H9 (cell line): Measurements from ENCODE around the gene GLRA3. TPM values are rescaled to one million over a fixed set of nuclear protein-coding genes. Genes with fewer than 3 reads are reported as not detected.

Experiments used
- DNase-seq: peaks from one replicate; pipeline ENCODE4 v3.0.0-alpha.2; 2017
- H2AFZ ChIP-seq: one replicate; pipeline ENCODE4 v1.6.1; 2013; ENCODE audit warnings: mild to moderate bottlenecking, low read length, control low read depth, moderate library complexity
- H2AK5ac ChIP-seq: 2 replicates; pipeline ENCODE4 v1.6.1; 2013; ENCODE audit warnings: low read length, control low read depth, mixed read lengths; ENCODE audit not compliant: insufficient read length
- H2BK120ac ChIP-seq: one replicate; pipeline ENCODE4 v1.6.1; 2013; ENCODE audit warnings: low read depth, mild to moderate bottlenecking, low read length, control low read depth, inconsistent platforms; ENCODE audit not compliant: poor library complexity, severe bottlenecking
- H2BK12ac ChIP-seq: 2 replicates; pipeline ENCODE4 v1.6.1; 2013; ENCODE audit warnings: low read length, control low read depth, mixed read lengths, low read depth; ENCODE audit not compliant: insufficient read length
- H2BK15ac ChIP-seq: 2 replicates; pipeline ENCODE4 v1.6.1; 2013; ENCODE audit warnings: low read depth, low read length, control low read depth
- H2BK20ac ChIP-seq: one replicate; pipeline ENCODE4 v1.6.1; 2013; ENCODE audit warnings: low read depth, mild to moderate bottlenecking, low read length, control low read depth, inconsistent platforms; ENCODE audit not compliant: poor library complexity, severe bottlenecking
- H2BK5ac ChIP-seq: 2 replicates; pipeline ENCODE4 v1.6.1; 2013; ENCODE audit warnings: low read length, control low read depth, mixed read lengths; ENCODE audit not compliant: insufficient read length
- H3K14ac ChIP-seq: 2 replicates; pipeline ENCODE4 v1.6.1; 2013; ENCODE audit warnings: low read length, control low read depth; ENCODE audit not compliant: insufficient read depth
- H3K18ac ChIP-seq: 2 replicates; pipeline ENCODE4 v1.6.1; 2013; ENCODE audit warnings: low read depth, mild to moderate bottlenecking, mixed read lengths, low read length, control low read depth; ENCODE audit not compliant: insufficient read length
- H3K23ac ChIP-seq: 2 replicates; pipeline ENCODE4 v1.6.1; 2013; ENCODE audit warnings: low read length, control low read depth, mixed read lengths, low read depth; ENCODE audit not compliant: insufficient read length
- H3K23me2 ChIP-seq: 2 replicates; pipeline ENCODE4 v1.6.1; 2013; ENCODE audit warnings: low read depth, mild to moderate bottlenecking, mixed read lengths, low read length, control low read depth; ENCODE audit not compliant: insufficient read length, poor library complexity, severe bottlenecking
- H3K27ac ChIP-seq: 2 replicates; pipeline ENCODE4 v1.5.1; 2013; ENCODE audit warnings: low read length, control low read depth, mixed read lengths, low read depth; ENCODE audit not compliant: insufficient read length
- H3K27me3 ChIP-seq: 2 replicates; pipeline ENCODE4 v1.6.1; 2013; ENCODE audit warnings: low read length, control low read depth, inconsistent platforms; ENCODE audit not compliant: insufficient read depth
- H3K4ac ChIP-seq: 2 replicates; pipeline ENCODE4 v1.6.1; 2013; ENCODE audit warnings: low read depth, mild to moderate bottlenecking, control low read depth, inconsistent platforms, low read length, moderate library complexity
- H3K4me1 ChIP-seq: 2 replicates; pipeline ENCODE4 v1.6.1; 2013; ENCODE audit warnings: low read length, control low read depth, inconsistent platforms; ENCODE audit not compliant: insufficient read depth
- H3K4me2 ChIP-seq: 2 replicates; pipeline ENCODE4 v1.6.1; 2013; ENCODE audit warnings: low read length, control low read depth, mixed read lengths; ENCODE audit not compliant: insufficient read length, insufficient read depth
- H3K56ac ChIP-seq: 2 replicates; pipeline ENCODE4 v1.6.1; 2013; ENCODE audit warnings: low read depth, mild to moderate bottlenecking, mixed read lengths, low read length, control low read depth; ENCODE audit not compliant: insufficient read length
- H3K79me1 ChIP-seq: 2 replicates; pipeline ENCODE4 v1.6.1; 2013; ENCODE audit warnings: low read depth, mild to moderate bottlenecking, moderate library complexity, low read length, control low read depth, inconsistent platforms; ENCODE audit not compliant: insufficient read depth, poor library complexity, severe bottlenecking
- H3K79me2 ChIP-seq: 2 replicates; pipeline ENCODE4 v1.6.1; 2013; ENCODE audit warnings: low read length, control low read depth, inconsistent platforms; ENCODE audit not compliant: insufficient read depth
- H3K9ac ChIP-seq: 2 replicates; pipeline ENCODE4 v1.6.1; 2013; ENCODE audit warnings: low read length, control low read depth, mixed read lengths; ENCODE audit not compliant: insufficient read length; ENCODE audit errors: extremely low read depth
- H3K9me3 ChIP-seq: one replicate; pipeline ENCODE4 v1.6.1; 2013; ENCODE audit warnings: low read depth, low read length, inconsistent platforms; ENCODE audit not compliant: control insufficient read depth
- H3T11ph ChIP-seq: one replicate; pipeline ENCODE4 v1.6.1; 2013; ENCODE audit warnings: mild to moderate bottlenecking, low read length, control low read depth, inconsistent platforms
- H4K20me1 ChIP-seq: one replicate; pipeline ENCODE4 v1.6.1; 2013; ENCODE audit not compliant: control insufficient read depth, insufficient read length, insufficient read depth
- H4K5ac ChIP-seq: 2 replicates; pipeline ENCODE4 v1.6.1; 2013; ENCODE audit warnings: low read depth, mild to moderate bottlenecking, mixed read lengths, low read length, control low read depth; ENCODE audit not compliant: insufficient read length
- H4K8ac ChIP-seq: replicated peaks from 2 replicates; pipeline ENCODE4 v1.6.1; 2013; ENCODE audit warnings: low read length, control low read depth, mixed read lengths, low read depth; ENCODE audit not compliant: insufficient read length
- H4K91ac ChIP-seq: 2 replicates; pipeline ENCODE4 v1.6.1; 2013; ENCODE audit warnings: low read depth, mild to moderate bottlenecking, moderate library complexity, mixed read lengths, low read length, control low read depth; ENCODE audit not compliant: insufficient read length
- H3K27ac Mint-ChIP-seq, 3 experiments: 2 replicates in 2 of 3; 3 replicates in 1 of 3; pipeline ENCODE4 v1.8.0; 2020 to 2021; ENCODE audit warnings: mixed read lengths in 3 of 3, mild to moderate bottlenecking in 1 of 3, moderate library complexity in 1 of 3
- H3K27me3 Mint-ChIP-seq: 2 replicates; pipeline ENCODE4 v1.8.0; 2021; ENCODE audit warnings: low read depth, mild to moderate bottlenecking, moderate library complexity, mixed read lengths
- H3K36me3 Mint-ChIP-seq, 3 experiments: 2 replicates in 2 of 3; 3 replicates in 1 of 3; pipeline ENCODE4 v1.8.0; 2020 to 2021; ENCODE audit warnings: low read depth in 3 of 3, mixed read lengths in 3 of 3; ENCODE audit not compliant: insufficient read depth in 1 of 3
- H3K4me1 Mint-ChIP-seq, 2 experiments: 2 replicates each; pipeline ENCODE4 v1.8.0; 2020; ENCODE audit warnings: mixed read lengths in 2 of 2
- H3K4me3 Mint-ChIP-seq, 2 experiments: 2 replicates in 1 of 2; 3 replicates in 1 of 2; pipeline ENCODE4 v1.8.0; 2020 to 2021; ENCODE audit warnings: mild to moderate bottlenecking in 2 of 2, mixed read lengths in 2 of 2, moderate library complexity in 1 of 2
- H3K9me3 Mint-ChIP-seq, 2 experiments: 2 replicates in 1 of 2; 3 replicates in 1 of 2; pipeline ENCODE4 v1.8.0; 2020; ENCODE audit warnings: mild to moderate bottlenecking in 2 of 2, mixed read lengths in 2 of 2, moderate library complexity in 1 of 2
- CTCF ChIP-seq: fragments of 200-600 bp; sonication (generic); conservative IDR thresholded peaks from 3 replicates; pipeline ENCODE4 v1.8.0; 2021; ENCODE audit warnings: antibody characterized with exemption, mild to moderate bottlenecking
- WGBS: extraction: QIAGEN DNeasy Blood & Tissue Kit; methylation state at CpG from one replicate; pipeline ENCODE4 v1.1.7; 2013; ENCODE audit warnings: missing lambda C conversion rate, low lambda C conversion rate, mixed read lengths; ENCODE audit not compliant: insufficient read length; ENCODE audit errors: extremely low coverage; 5-methylcytosine and 5-hydroxymethylcytosine counted together
- total RNA-seq: library from RNA; stranded (reverse); gene quantifications from 2 replicates; pipeline ENCODE4 v1.2.1, GENCODE V29; 2021

Gene GLRA3
- total RNA-seq, 1 experiment from 2014 or later = 0.09 TPM

- H2BK120ac ChIP-seq = no peak overlapping the region
- no peaks in the 10 kb centered on the region for H3K23me2 ChIP-seq
- no peak overlapping the region for H3K18ac ChIP-seq
- no peak overlapping the region for H2AFZ ChIP-seq
- no peak overlapping the region for H4K5ac ChIP-seq
- no peak overlapping the region for H3T11ph ChIP-seq
- no peak overlapping the region for H3K4ac ChIP-seq
- no peak overlapping the region for H2BK20ac ChIP-seq
- H4K91ac ChIP-seq = no peak overlapping the region
- no peak overlapping the region for H4K8ac ChIP-seq
- H3K4me1 ChIP-seq = no peaks in the 10 kb centered on the region; the same call in 1 of the 2 replicates
- H2BK15ac ChIP-seq = no peak overlapping the region
- H3K9me3 ChIP-seq = no peaks in the 10 kb centered on the region
- Mint-ChIP-seq H3K4me1 (peaks cover 8 to 10% of the 10 kb centered on the region in 2 experiments), H3K9me3 (peaks cover 0 to 3% of the 10 kb centered on the region in 2 experiments; a peak in 1 of 5 replicates), H3K27ac (no peak overlapping the region), H3K27me3 (no peaks in the 10 kb centered on the region), H3K4me3 (no peak overlapping the region), H3K36me3 (peaks cover 0 to 9% (median 0%) of the 10 kb centered on the region in 3 experiments; a peak in 2 of 7 replicates)
- no peaks in the 10 kb centered on the region for H3K27me3 ChIP-seq
- no peak overlapping the region for H2BK5ac ChIP-seq
- H3K79me2 ChIP-seq = no peaks in the 10 kb centered on the region
- no CpG with 5 or more reads among the region's 3 CpGs for WGBS
- no peak overlapping the region for H3K4me2 ChIP-seq
- H3K9ac ChIP-seq = no peak overlapping the region
- H3K27ac ChIP-seq = no peak overlapping the region
- no peak overlapping the region for H3K14ac ChIP-seq
- H3K79me1 ChIP-seq = no peaks in the 10 kb centered on the region
- H3K23ac ChIP-seq = no peak overlapping the region
- no peak for TF ChIP-seq CTCF
- no peak overlapping the region for H3K56ac ChIP-seq
- no peak overlapping the region for H2AK5ac ChIP-seq
- H2BK12ac ChIP-seq = no peak overlapping the region
- no peaks in the 10 kb centered on the region for H4K20me1 ChIP-seq
- no peak for DNase-seq
These were observed 28.1 kb upstream of the GLRA3 start for GRCh38 chr4:174856926-174857800.
